Neural crest cell (in vitro differentiated cells): ENCODE measurements around the gene AVPR1B. TPM values are rescaled to one million over a fixed set of nuclear protein-coding genes. Genes with fewer than 3 reads are reported as not detected.

Experiments
- DNase-seq: peaks from one replicate; pipeline ENCODE4 v3.0.0; 2021; ENCODE audit warnings: low read depth, mixed read lengths, low spot score
- H3K27ac Mint-ChIP-seq: one replicate; pipeline ENCODE4 v1.8.0; 2021; ENCODE audit warnings: mild to moderate bottlenecking, mixed read lengths; ENCODE audit not compliant: unreplicated experiment
- H3K27me3 Mint-ChIP-seq: 2 replicates; pipeline ENCODE4 v1.8.0; 2021; ENCODE audit warnings: low read depth, mild to moderate bottlenecking, mixed read lengths
- H3K36me3 Mint-ChIP-seq: 2 replicates; pipeline ENCODE4 v1.8.0; 2021; ENCODE audit warnings: low read depth, mild to moderate bottlenecking, mixed read lengths
- H3K4me1 Mint-ChIP-seq: 2 replicates; pipeline ENCODE4 v1.8.0; 2021; ENCODE audit warnings: mixed read lengths
- H3K4me3 Mint-ChIP-seq: one replicate; pipeline ENCODE4 v1.8.0; 2021; ENCODE audit warnings: mild to moderate bottlenecking, mixed read lengths
- H3K9me3 Mint-ChIP-seq: 2 replicates; pipeline ENCODE4 v1.8.0; 2021; ENCODE audit warnings: mixed read lengths
- CTCF ChIP-seq: fragments of 200-600 bp; sonication (generic); conservative IDR thresholded peaks from 2 replicates; pipeline ENCODE4 v1.5.0; 2021; ENCODE audit warnings: antibody characterized with exemption, mild to moderate bottlenecking
- total RNA-seq: library from RNA; stranded (reverse); gene quantifications from 2 replicates; pipeline ENCODE4 v1.2.1, GENCODE V29; 2021

AVPR1B gene
- total RNA-seq, 1 donor from 2014 or later: not detected

- no peaks in the 10 kb centered on the region for H3K36me3 Mint-ChIP-seq
- TF ChIP-seq CTCF: no peak
- H3K27me3 Mint-ChIP-seq: peaks cover 4% of the 10 kb centered on the region
- DNase-seq: no peak
- no peak overlapping the region for H3K27ac Mint-ChIP-seq
- no peaks in the 10 kb centered on the region for H3K4me1 Mint-ChIP-seq
- no peaks in the 10 kb centered on the region for H3K9me3 Mint-ChIP-seq
- no peak overlapping the region for H3K4me3 Mint-ChIP-seq
These were observed 11.0 kb upstream of the AVPR1B start for GRCh38 chr1:206128196-206128595.

GRCh38 chr1:206127336-206127735, 10.1 kb upstream of the AVPR1B start:
- Mint-ChIP-seq H3K27ac (no peak overlapping the region), H3K27me3 (peaks cover 4% of the 10 kb centered on the region), H3K9me3 (peaks cover 3% of the 10 kb centered on the region), H3K4me3 (no peak overlapping the region), H3K36me3 (peaks cover 2% of the 10 kb centered on the region), H3K4me1 (no peaks in the 10 kb centered on the region)
- DNase-seq: no peak
- TF ChIP-seq CTCF: no peak

- DNase-seq: no peak
- peaks cover 7% of the 10 kb centered on the region for H3K27me3 Mint-ChIP-seq
- TF ChIP-seq CTCF: no peak
- H3K27ac Mint-ChIP-seq: no peak overlapping the region
- H3K4me3 Mint-ChIP-seq: no peak overlapping the region
- no peaks in the 10 kb centered on the region for H3K4me1 Mint-ChIP-seq
- H3K36me3 Mint-ChIP-seq: peaks cover 2% of the 10 kb centered on the region
- peaks cover 5% of the 10 kb centered on the region for H3K9me3 Mint-ChIP-seq
These were observed 8.2 kb upstream of the AVPR1B start for GRCh38 chr1:206125346-206125745.

GRCh38 chr1:206122686-206123085, 5.5 kb upstream of the AVPR1B start:
- peaks cover 2% of the 10 kb centered on the region for H3K36me3 Mint-ChIP-seq

GRCh38 chr1:206121269-206121668, 4.1 kb upstream of the AVPR1B start:
- Mint-ChIP-seq H3K9me3 (peaks cover 7% of the 10 kb centered on the region), H3K4me3 (no peak overlapping the region), H3K36me3 (peaks cover 2% of the 10 kb centered on the region), H3K27me3 (peaks cover 36% of the 10 kb centered on the region), H3K4me1 (peaks cover 13% of the 10 kb centered on the region), H3K27ac (no peak overlapping the region)
- TF ChIP-seq CTCF: no peak
- no peak for DNase-seq

More at GRCh38 chr1:206122686-206123085, 5.5 kb upstream of the AVPR1B start:
- no peak for DNase-seq
- H3K9me3 Mint-ChIP-seq: peaks cover 7% of the 10 kb centered on the region
- no peak overlapping the region for H3K4me3 Mint-ChIP-seq
- H3K4me1 Mint-ChIP-seq: peaks cover 6% of the 10 kb centered on the region
- no peak for TF ChIP-seq CTCF
- H3K27me3 Mint-ChIP-seq: peaks cover 28% of the 10 kb centered on the region
- no peak overlapping the region for H3K27ac Mint-ChIP-seq

GRCh38 chr1:206120406-206120805, 3.2 kb upstream of the AVPR1B start:
- H3K4me1 Mint-ChIP-seq: peaks cover 13% of the 10 kb centered on the region
- H3K4me3 Mint-ChIP-seq: no peak overlapping the region
- H3K27ac Mint-ChIP-seq: no peak overlapping the region
- no peak for TF ChIP-seq CTCF
- H3K36me3 Mint-ChIP-seq: peaks cover 2% of the 10 kb centered on the region
- peaks cover 7% of the 10 kb centered on the region for H3K9me3 Mint-ChIP-seq
- DNase-seq: no peak
- peaks cover 44% of the 10 kb centered on the region for H3K27me3 Mint-ChIP-seq
